ENCODE measurements around the gene C1QC.

The C1QC gene

GRCh38 chr1:22643381-22643780 is at the start of gene C1QC:
Gene C1QC, plus strand, starts transcription at chr1:22643633. Its CDS starts 391 bp downstream, at chr1:22644024.
- DNase-seq (ENCODE audit: low read depth, low spot score): no peak

GRCh38 chr1:22594396-22594795 is 49.0 kb upstream of the C1QC start:
- no peak for DNase-seq (ENCODE audit: low read depth, low spot score)

DNA sequence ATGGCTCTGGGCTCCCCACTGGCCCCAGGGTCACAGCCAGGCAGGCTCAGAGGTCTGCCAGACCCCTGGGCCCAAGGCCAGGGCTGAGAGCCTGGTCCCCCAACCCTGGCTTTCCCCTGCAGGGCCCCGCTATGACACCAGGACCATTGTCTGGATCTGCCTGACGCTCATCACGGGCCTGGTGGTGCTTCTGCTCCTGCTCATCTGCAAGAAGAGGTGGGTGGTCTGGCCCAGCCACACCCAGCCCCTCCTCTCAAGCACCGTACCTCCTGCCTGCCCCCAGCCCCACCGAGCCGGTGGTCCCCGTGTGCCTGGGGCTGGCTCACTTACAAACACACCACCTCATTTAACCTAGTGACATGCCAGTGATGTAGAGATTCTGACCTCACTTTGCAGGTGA is 48.3 kb upstream of the C1QC start:
- DNase-seq (ENCODE audit: low read depth, low spot score): no peak

- no peak for DNase-seq (ENCODE audit: low read depth, low spot score)
Measured at GRCh38 chr1:22597301-22597965, 46.0 kb upstream of the C1QC start.

DNA sequence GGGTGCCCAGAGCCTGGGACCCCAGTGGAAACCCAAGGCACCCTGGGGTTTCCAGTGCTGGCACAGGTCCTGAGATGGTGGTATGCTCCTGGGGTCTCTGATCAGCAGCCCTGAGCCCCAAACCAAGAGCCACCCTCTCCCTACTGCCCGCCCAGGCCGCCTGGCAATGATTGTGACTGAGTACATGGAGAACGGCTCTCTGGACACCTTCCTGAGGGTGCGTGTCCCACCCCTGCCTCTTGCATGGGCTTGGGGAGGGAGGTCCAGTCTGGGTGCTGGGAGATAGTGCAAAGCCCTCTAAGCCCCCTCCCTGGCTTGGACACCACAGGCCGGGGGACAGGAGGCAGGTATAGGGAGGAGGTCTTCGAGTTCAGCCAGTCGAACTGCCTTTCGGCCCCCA is 45.4 kb upstream of the C1QC start:
- no peak for DNase-seq (ENCODE audit: low read depth, low spot score)

GRCh38 chr1:22598736-22599135 is 44.7 kb upstream of the C1QC start:
- no peak for DNase-seq (ENCODE audit: low read depth, low spot score)

GRCh38 chr1:22600071-22600816 is 43.2 kb upstream of the C1QC start:
- no peak for DNase-seq (ENCODE audit: low read depth, low spot score)

DNA sequence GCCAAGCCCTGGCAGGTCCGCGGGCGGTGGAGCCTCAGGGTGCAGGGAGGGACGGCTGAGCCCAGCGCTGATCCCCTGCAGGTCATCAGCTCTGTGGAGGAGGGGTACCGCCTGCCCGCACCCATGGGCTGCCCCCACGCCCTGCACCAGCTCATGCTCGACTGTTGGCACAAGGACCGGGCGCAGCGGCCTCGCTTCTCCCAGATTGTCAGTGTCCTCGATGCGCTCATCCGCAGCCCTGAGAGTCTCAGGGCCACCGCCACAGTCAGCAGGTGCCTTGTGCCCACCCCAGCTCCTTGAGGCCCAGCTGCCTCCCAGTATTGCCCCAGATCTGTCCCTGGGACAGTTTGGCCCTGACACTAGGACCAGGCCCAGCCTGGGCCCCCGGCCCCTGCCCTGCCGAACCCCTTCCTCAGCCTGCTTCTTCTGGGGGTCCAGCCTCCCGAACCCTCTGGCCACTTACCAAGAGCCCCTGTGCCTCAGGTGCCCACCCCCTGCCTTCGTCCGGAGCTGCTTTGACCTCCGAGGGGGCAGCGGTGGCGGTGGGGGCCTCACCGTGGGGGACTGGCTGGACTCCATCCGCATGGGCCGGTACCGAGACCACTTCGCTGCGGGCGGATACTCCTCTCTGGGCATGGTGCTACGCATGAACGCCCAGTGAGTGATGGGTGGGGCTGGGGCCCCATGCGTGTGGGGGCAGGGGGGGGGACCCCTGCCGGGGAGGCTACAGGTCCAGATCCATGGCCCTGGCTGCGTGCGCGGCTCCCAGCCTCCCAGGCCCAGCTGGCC is 42.4 kb upstream of the C1QC start:
- DNase-seq (ENCODE audit: low read depth, low spot score): no peak

- no peak for DNase-seq (ENCODE audit: low read depth, low spot score)
Measured at GRCh38 chr1:22601610-22602009, 41.8 kb upstream of the C1QC start.

DNA sequence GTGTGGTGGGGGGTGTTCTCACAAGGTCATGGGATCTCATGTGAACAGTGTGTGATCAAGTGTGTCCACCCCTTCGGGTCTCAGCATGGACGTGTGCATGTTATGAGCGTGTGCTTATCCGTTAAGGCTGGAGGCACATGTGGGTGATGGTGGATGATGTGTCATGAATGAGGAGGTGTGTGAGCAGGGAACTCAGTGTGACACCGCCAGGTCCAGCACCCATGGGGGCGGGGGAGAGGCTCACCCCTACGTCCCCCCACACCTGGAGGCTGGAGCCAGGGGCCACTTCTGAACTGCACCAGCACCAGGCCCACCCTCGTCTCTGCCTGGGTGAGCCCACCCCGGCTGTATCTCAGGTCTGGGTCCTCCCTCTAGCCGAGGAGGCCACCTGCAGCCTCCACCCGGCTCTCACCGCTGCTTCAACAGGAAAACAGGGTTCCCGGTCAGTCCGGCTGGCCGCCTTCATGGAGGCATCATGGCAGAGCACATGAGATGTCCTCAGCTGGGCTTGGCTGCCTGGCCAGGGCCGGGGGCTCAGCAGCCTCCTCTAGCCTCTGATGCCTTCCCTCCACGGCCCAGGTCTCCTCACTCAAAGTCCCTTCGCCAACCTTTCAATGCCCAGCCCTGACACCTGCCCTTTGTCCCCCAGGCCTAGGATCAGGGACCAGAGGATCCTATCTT is 41.2 kb upstream of the C1QC start:
- no peak for DNase-seq (ENCODE audit: low read depth, low spot score)

GRCh38 chr1:22606161-22606560 is 37.3 kb upstream of the C1QC start:
- DNase-seq (ENCODE audit: low read depth, low spot score): no peak

DNA sequence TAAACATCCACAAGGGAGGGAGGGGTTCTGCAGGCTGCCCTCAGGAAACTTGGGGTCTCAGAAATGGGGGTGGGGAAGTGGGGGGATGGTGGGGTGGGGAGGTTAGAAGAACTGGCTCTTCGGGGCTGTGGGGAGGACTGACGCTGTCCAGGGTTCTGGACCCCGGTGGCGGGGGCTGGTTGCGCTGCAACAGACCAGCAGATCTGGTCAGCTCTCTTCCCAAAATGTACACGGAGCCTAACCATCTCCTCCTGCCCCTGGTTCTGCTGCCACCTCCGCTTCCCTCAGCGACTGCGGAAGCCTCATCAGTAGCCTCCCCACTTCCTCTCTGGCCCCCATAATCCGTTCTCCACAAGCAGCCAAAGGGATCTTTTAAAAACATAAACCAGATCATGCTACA is 36.3 kb upstream of the C1QC start:
- DNase-seq (ENCODE audit: low read depth, low spot score): no peak

DNA sequence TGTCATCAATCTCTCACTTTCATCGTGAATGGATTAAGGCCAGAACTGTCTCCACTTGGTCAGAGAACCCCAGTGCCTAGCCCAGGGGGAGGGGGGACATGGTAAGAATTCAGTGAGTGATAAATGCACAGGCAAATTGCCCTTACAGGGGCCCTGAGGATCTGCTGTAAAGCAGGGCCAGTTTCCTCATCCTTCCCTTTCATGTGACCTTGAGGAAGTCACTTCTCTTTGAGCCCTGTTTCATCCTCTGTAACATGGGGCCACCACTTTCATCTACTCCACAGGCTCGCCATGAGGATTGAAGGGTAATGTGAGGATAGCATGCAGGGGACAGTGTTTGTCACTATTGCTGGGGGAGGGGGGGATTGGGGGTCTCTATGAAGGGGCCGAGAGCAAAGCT is 35.1 kb upstream of the C1QC start:
- no peak for DNase-seq (ENCODE audit: low read depth, low spot score)

- DNase-seq (ENCODE audit: low read depth, low spot score): no peak
Measured at GRCh38 chr1:22609291-22609690, 34.1 kb upstream of the C1QC start.

GRCh38 chr1:22611530-22611947 is 31.9 kb upstream of the C1QC start:
- peak; percentile 17 for DNase-seq (ENCODE audit: low read depth, low spot score)

GRCh38 chr1:22612671-22613571 is 30.5 kb upstream of the C1QC start:
- DNase-seq (ENCODE audit: low read depth, low spot score): no peak

- DNase-seq (ENCODE audit: low read depth, low spot score): no peak
Measured at GRCh38 chr1:22613572-22613918, 29.9 kb upstream of the C1QC start.

- no peak for DNase-seq (ENCODE audit: low read depth, low spot score)
Measured at GRCh38 chr1:22613951-22614350, 29.5 kb upstream of the C1QC start.

GRCh38 chr1:22615886-22616285 is 27.5 kb upstream of the C1QC start:
- DNase-seq (ENCODE audit: low read depth, low spot score): no peak

DNA sequence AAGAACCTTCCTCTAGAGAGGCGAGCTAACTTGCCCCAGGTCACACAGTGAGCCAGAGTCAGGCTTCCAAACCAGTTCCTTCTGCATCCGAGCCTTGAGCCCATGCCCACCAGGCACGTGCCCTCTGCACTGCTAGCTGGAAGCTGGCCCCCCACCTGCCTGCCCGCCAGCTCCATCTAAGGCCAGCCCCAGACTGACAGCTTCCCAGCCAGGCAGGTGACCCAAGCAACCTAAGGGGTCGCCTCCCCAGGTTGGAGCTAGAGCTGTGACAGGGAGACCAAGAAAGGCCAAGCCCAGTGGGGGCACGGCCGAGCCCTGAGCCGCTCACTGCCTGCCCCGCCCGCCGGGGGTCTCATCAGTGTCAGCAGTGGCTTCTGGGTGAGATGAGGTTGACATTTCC is 26.9 kb upstream of the C1QC start:
- no peak for DNase-seq (ENCODE audit: low read depth, low spot score)

DNA sequence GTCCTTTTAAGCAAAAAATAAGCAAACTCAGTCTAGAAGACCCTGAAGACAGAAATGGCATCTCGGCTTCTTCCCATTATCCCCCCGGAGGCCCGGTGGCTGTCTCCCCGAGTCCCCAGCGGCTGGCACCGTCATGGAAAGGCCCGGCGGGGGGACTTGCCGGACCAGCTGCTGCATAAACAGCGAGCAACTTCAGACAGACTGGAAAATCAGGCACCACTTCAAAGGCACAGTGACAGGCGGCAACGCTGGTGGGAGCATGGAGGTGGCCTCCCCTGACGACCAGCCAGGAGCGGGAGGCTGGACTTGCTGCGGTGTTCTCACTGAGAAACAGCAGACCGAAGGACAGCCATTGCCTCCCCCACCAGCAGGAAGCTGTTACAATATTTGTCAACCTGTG is 25.4 kb upstream of the C1QC start:
- no peak for DNase-seq (ENCODE audit: low read depth, low spot score)

Measured in smooth muscle cell of the brain vasculature (primary cell).